K562 (cell line): ENCODE measurements around the gene CDS1. TPM values are rescaled to one million over a fixed set of nuclear protein-coding genes. Genes with fewer than 3 reads are reported as not detected.

Experiments
- HNRNPUL1 ChIP-seq: fragments of 200-400 bp; formaldehyde crosslinking; IDR thresholded peaks from 2 replicates; pipeline ENCODE4 v1.6.1; 2017; ENCODE audit warnings: low read length
- NFYB ChIP-seq: IDR thresholded peaks from 2 replicates; pipeline ENCODE4 v1.6.1; 2011; ENCODE audit warnings: mild to moderate bottlenecking, moderate library complexity; ENCODE audit not compliant: insufficient read length; ENCODE audit errors: extremely low read depth
- ZNF316 ChIP-seq: fragments of 450-650 bp; IDR thresholded peaks from 2 replicates; pipeline ENCODE4 v1.6.1; 2016
- ZNF318 ChIP-seq, 2 experiments: fragments of 450-650 bp; IDR thresholded peaks; 2 replicates each; pipeline ENCODE4 v1.6.1; 2016; ENCODE audit warnings: mild to moderate bottlenecking in 2 of 2, borderline replicate concordance in 1 of 2, low read depth in 1 of 2, moderate library complexity in 1 of 2
- ZNF655 ChIP-seq: fragments of 250-450 bp; sonication (Bioruptor Pico); IDR thresholded peaks from 2 replicates; pipeline ENCODE4 v1.5.0; 2021
- polyA plus RNA-seq, 8 experiments: library from polyadenylated mRNA; depleted of rRNA in 4 of 8; stranded (reverse) in 5 of 8; unstranded in 3 of 8; fragments of >200 nt; fragmentation: Nextera tagmentation in 2 of 8; fragmentation: Illumina TruSeq in 1 of 8; extraction: Ambion mirVana in 2 of 8; extraction: Trizol in 1 of 8; gene quantifications; 2 replicates each; pipeline versions ENCODE4 v1.2.1 to v1.2.3, GENCODE V29; 2011 to 2014; ENCODE audit warnings: inconsistent platforms in 1 of 8, missing spikeins in 1 of 8
- total RNA-seq, 7 experiments: library from RNA; depleted of rRNA in 6 of 7; stranded (reverse); fragments of >200 nt in 6 of 7; fragmentation: Illumina TruSeq in 2 of 7; extraction: Trizol in 2 of 7; gene quantifications; 2 replicates each; pipeline versions ENCODE4 v1.2.1 to v1.2.3, GENCODE V29; 2011 to 2021; ENCODE audit warnings: low replicate concordance in 1 of 7

Gene CDS1
- total and polyA plus RNA-seq, 9 of the 15 experiments (the other 6 are each of a cell fraction or from before 2014, with no cell fraction given) = 0.04 to 0.42 (median 0.15) TPM

GRCh38 chr4:84691170-84691691 is 108.3 kb downstream of the CDS1 start (continued):
- no peak for TF ChIP-seq ZNF655 (CRISPR knock-in tag)
- TF ChIP-seq ZNF316 = 0 out of 2 replicates have a peak, but pooled peaks have one; percentile 2
- no peak for TF ChIP-seq ZNF318 (IDR thresholded peaks at IDR 0.05; ENCODE audit: borderline replicate concordance in 1 of 2, low read depth in 1 of 2)
- no peak for TF ChIP-seq NFYB
- TF ChIP-seq HNRNPUL1 = no peak
- TF ChIP-seq, all 486 proteins: peak for 12
